B cell (primary cell): ENCODE results near the gene STAC3. TPM values are rescaled to one million over a fixed set of nuclear protein-coding genes. Genes with fewer than 3 reads are reported as not detected.

ENCODE experiments used
- ATAC-seq: fragments of 200-7000 bp; cut with Tn5 transposase; one replicate; pipeline ENCODE4 v1.10.0; 2021; ENCODE audit warnings: low read depth, mild to moderate bottlenecking, moderate number of reproducible peaks, moderate library complexity
- CTCF ChIA-PET: fragments of 350-600 bp; sonication (Branson Sonifier 250); formaldehyde crosslinking; loops from one replicate; lab custom pipeline; 2021; ENCODE audit warnings: antibody characterized with exemption, inconsistent platforms; lab: Charles Lee
- POLR2A ChIA-PET: fragments of 350-600 bp; sonication (Branson Sonifier 250); formaldehyde crosslinking; loops from one replicate; lab custom pipeline; 2021; ENCODE audit warnings: antibody characterized with exemption; lab: Charles Lee
- DNase-seq: peaks from one replicate; pipeline ENCODE4 v3.0.0; 2013
- H2AFZ ChIP-seq: 2 replicates; pipeline ENCODE4 v1.6.1; 2012; ENCODE audit warnings: mild to moderate bottlenecking, low read depth, low read length; ENCODE audit not compliant: insufficient read depth, poor library complexity, severe bottlenecking
- H3K27ac ChIP-seq, 2 donors: 1 replicate in 1 of 2; 2 replicates in 1 of 2; pipeline ENCODE4 v1.5.1; 2012 to 2013; ENCODE audit warnings: low read length in 2 of 2, mild to moderate bottlenecking in 2 of 2, moderate library complexity in 1 of 2
- H3K27me3 ChIP-seq, 4 experiments: fragments of 200-600 bp in 1 of 4; sonication (generic) in 1 of 4; replicated peaks in 1 of 4; 1 replicate in 2 of 4; 2 replicates in 2 of 4; pipeline versions ENCODE4 v1.6.1 to v1.7.0; 2013 to 2016; ENCODE audit warnings: low read length in 3 of 4, mild to moderate bottlenecking in 2 of 4, mixed read lengths in 1 of 4, moderate library complexity in 1 of 4; ENCODE audit not compliant: insufficient read depth in 4 of 4, control insufficient read depth in 3 of 4; ENCODE audit errors: control extremely low read depth in 1 of 4
- H3K36me3 ChIP-seq, 2 experiments: replicated peaks in 1 of 2; 1 replicate in 1 of 2; 2 replicates in 1 of 2; pipeline versions ENCODE4 v1.6.1 to v1.7.1; 2013; ENCODE audit warnings: low read length in 1 of 2; ENCODE audit not compliant: insufficient read depth in 2 of 2, control insufficient read depth in 1 of 2; ENCODE audit errors: control extremely low read depth in 1 of 2, extremely low read depth in 1 of 2
- H3K4me1 ChIP-seq, 2 donors: fragments of 200-600 bp in 1 of 2; sonication (generic) in 1 of 2; 1 replicate in 1 of 2; 2 replicates in 1 of 2; pipeline versions ENCODE4 v1.5.1 to v1.6.1; 2013 to 2017; ENCODE audit warnings: low read length in 2 of 2; ENCODE audit not compliant: control insufficient read depth in 2 of 2, insufficient read depth in 2 of 2
- H3K4me2 ChIP-seq: replicated peaks from 2 replicates; pipeline ENCODE3; 2012; ENCODE audit warnings: mild to moderate bottlenecking, low read depth, low read length; ENCODE audit not compliant: poor library complexity, severe bottlenecking
- H3K4me3 ChIP-seq, 5 experiments: fragments of 200-600 bp in 1 of 5; sonication (generic) in 1 of 5; 1 replicate in 3 of 5; 2 replicates in 2 of 5; pipeline versions ENCODE4 v1.5.1 to v1.7.0; 2011 to 2016; ENCODE audit warnings: low read length in 4 of 5, mild to moderate bottlenecking in 4 of 5, low read depth in 2 of 5, control low read depth in 1 of 5, moderate library complexity in 1 of 5; ENCODE audit not compliant: insufficient read depth in 1 of 5; ENCODE audit errors: control extremely low read depth in 1 of 5, extremely low read depth in 1 of 5
- H3K79me2 ChIP-seq: fragments of 200-600 bp; sonication (generic); one replicate; pipeline ENCODE4 v1.6.0; 2016; ENCODE audit warnings: low read length; ENCODE audit not compliant: control insufficient read depth, insufficient read depth
- H3K9ac ChIP-seq: fragments of 200-600 bp; sonication (generic); 2 replicates; pipeline ENCODE4 v1.6.1; 2017; ENCODE audit warnings: mild to moderate bottlenecking, low read length, moderate library complexity
- H3K9me3 ChIP-seq, 3 donors: one replicate each; pipeline versions ENCODE4 v1.6.1 to v1.7.1; 2013; ENCODE audit warnings: low read length in 2 of 3; ENCODE audit not compliant: control insufficient read depth in 2 of 3, insufficient read depth in 1 of 3; ENCODE audit errors: control extremely low read depth in 1 of 3
- H4K20me1 ChIP-seq: 2 replicates; pipeline ENCODE4 v1.6.0; 2012; ENCODE audit warnings: mild to moderate bottlenecking, low read length; ENCODE audit not compliant: insufficient read depth, control insufficient read depth, poor library complexity, severe bottlenecking
- H3K27ac Mint-ChIP-seq: one replicate; pipeline ENCODE4 v1.8.0; 2021; ENCODE audit warnings: mixed read lengths
- H3K27me3 Mint-ChIP-seq: one replicate; pipeline ENCODE4 v1.8.0; 2021; ENCODE audit warnings: mixed read lengths
- H3K4me1 Mint-ChIP-seq: one replicate; pipeline ENCODE4 v1.8.0; 2021; ENCODE audit warnings: mixed read lengths
- H3K4me3 Mint-ChIP-seq: one replicate; pipeline ENCODE4 v1.8.0; 2021; ENCODE audit warnings: mixed read lengths
- H3K9me3 Mint-ChIP-seq: one replicate; pipeline ENCODE4 v1.8.0; 2022; ENCODE audit warnings: mixed read lengths; ENCODE audit not compliant: insufficient read depth
- CTCF ChIP-seq: fragments of 200-600 bp; IDR thresholded peaks from one replicate; pipeline ENCODE4 v1.8.0; 2022; ENCODE audit warnings: antibody characterized with exemption, mild to moderate bottlenecking
- EZH2 ChIP-seq: IDR thresholded peaks from 2 replicates; pipeline ENCODE4 v1.6.1; 2012; ENCODE audit warnings: borderline replicate concordance, low read depth, mild to moderate bottlenecking, moderate library complexity, low read length; ENCODE audit not compliant: insufficient read depth, poor library complexity, severe bottlenecking
- WGBS: methylation state at CpG from one replicate; pipeline ENCODE4 v1.1.5; 2013; ENCODE audit warnings: missing lambda C conversion rate; ENCODE audit not compliant: insufficient coverage; 5-methylcytosine and 5-hydroxymethylcytosine counted together
- intact Hi-C: fragments of 100-400 bp; cut with micrococcal nuclease; formaldehyde crosslinking; loops from one replicate; pipeline ENCODE4 v1.10.0; 2022
- polyA plus RNA-seq: library from polyadenylated mRNA; depleted of rRNA; stranded (reverse); fragments of >200 nt; gene quantifications from 2 replicates; pipeline ENCODE4 v1.2.3, GENCODE V29; 2012
- total RNA-seq, 2 donors: library from RNA; stranded (reverse); fragments of 120-200 nt in 1 of 2; gene quantifications; 1 replicate in 1 of 2; 2 replicates in 1 of 2; pipeline versions ENCODE4 v1.2.3 to v1.2.4, GENCODE V29; 2013 to 2022

The STAC3 gene
- total and polyA plus RNA-seq, 2 donors (not counting 1 experiment from before 2014, with no cell fraction given): 4.5 to 6.2 TPM

DNA sequence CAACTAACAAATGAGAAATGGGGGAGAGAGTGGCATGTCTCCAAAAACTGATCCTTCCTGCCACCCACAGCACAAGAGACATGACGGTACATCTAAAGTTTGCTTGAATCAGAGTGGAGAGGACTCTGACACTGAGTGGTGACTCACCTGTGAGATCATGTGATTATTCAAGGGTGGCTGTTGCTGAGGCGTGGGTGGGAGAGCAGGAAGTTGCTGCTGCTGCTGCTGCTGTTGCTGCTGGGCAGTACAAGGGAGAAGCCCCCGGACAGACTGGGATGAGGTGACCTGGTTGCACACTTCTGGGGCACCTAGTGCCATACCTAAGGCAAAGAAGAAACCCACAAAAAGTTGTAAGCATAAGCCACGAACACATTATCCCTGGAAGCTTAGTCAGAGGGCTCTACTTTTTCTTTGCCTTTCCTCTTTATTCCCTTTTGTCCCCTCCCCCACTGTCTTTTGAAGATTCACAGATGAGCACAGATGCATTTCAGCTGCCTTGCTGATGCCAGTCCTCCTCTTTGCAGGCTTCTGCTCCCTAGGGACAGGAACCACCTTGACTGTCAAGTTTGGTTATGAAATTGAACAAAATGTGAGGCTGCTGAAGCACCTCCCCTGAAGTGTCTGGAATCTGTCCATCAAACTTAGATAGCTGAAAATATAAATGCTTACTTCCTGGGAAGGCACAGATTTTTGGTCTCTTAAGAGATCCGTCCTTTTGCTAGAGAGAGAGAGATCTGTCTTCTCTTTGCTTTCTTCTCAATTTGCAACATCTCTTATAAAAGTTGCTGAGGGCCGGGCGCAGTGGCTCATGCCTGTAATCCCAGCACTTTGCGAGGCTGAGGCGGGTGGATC lies 29.4 kb upstream of the STAC3 start:
- H3K4me1 Mint-ChIP-seq: peaks cover 30% of the 10 kb centered on the region
- Histone ChIP-seq H3K27me3 (no peaks in the 10 kb centered on the region), H4K20me1 (no peaks in the 10 kb centered on the region), H3K27ac (peak overlapping the region; percentile 53 to 71), H3K36me3 (peaks cover 0 to 45% of the 10 kb centered on the region in 2 experiments), H3K4me3 (no peak overlapping the region), H2AFZ (peak overlapping the region; percentile 43), H3K79me2 (no peaks in the 10 kb centered on the region), H3K9ac (peak overlapping the region; percentile 10), H3K4me1 (peaks cover 15 to 17% of the 10 kb centered on the region in 2 donors), H3K9me3 (no peaks in the 10 kb centered on the region), H3K4me2 (peak overlapping the region; percentile 55)
- intact Hi-C loops: loop anchor here (1.0 kb wide), 2 partner anchors 17 to 179 kb away; partner anchors contain the start of gene GLI1
- H3K9me3 Mint-ChIP-seq: no peaks in the 10 kb centered on the region
- ChIA-PET POLR2A (no interaction called here), CTCF (interaction anchor here (0.7 to 2.0 kb wide), 3 partner anchors 67 to 178 kb away, joined by 3 to 7 read pairs (median 3); partner anchors contain the start of gene INHBE)
- TF ChIP-seq CTCF: no peak
- no peak for TF ChIP-seq EZH2
- 58% methylated on average over 9 of the region's 9 CpGs for WGBS
- H3K4me3 Mint-ChIP-seq: peak overlapping the region; percentile 71
- DNase-seq: peak; percentile 75
- ATAC-seq: peak; percentile 95
- H3K27me3 Mint-ChIP-seq: no peaks in the 10 kb centered on the region
- H3K27ac Mint-ChIP-seq: peak overlapping the region; percentile 90
